K562 (cell line): ENCODE measurements around the gene ACCSL.

Source experiments
- SP1 ChIP-seq: sonication (generic); formaldehyde crosslinking; IDR thresholded peaks from 2 replicates; pipeline ENCODE4 v1.8.1; 2022; ENCODE audit warnings: mild to moderate bottlenecking, missing genetic modification reagents
- SREBF2 ChIP-seq: sonication (generic); formaldehyde crosslinking; IDR thresholded peaks from 2 replicates; pipeline ENCODE4 v1.4.0; 2020; ENCODE audit warnings: mild to moderate bottlenecking, missing genetic modification reagents
- YBX1 ChIP-seq: fragments of 450-650 bp; IDR thresholded peaks from 2 replicates; pipeline ENCODE4 v1.7.1; 2016; ENCODE audit warnings: mild to moderate bottlenecking

DNA sequence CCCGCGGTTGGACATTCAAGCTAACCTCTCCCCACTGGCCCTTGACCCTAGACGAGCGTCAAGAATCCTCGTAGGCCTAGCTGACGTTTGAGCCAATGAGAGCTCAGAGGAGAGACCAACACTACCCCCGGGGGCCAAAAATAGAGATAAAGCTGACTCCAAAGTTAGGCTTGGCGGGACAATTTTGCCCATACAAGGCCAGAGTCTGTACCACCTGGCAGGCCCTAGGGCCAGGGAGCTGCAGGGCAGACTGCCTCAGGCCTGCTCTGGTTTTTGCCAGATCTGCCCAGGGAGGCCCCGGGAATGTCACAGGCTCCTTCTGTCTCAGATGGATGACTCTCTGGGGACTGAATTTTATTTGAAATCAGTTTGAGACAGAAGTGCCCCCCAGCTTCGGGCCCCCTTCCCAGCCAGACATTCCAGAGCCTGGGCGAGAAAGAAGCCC is 40.8 kb upstream of the ACCSL start:
- TF ChIP-seq SP1 (CRISPR knock-in tag) = no peak
- TF ChIP-seq SREBF2 (CRISPR knock-in tag) = no peak
- no peak for TF ChIP-seq YBX1
